HCT116 (cell line): Measurements from ENCODE around the gene FBXO48. TPM values are rescaled to one million over a fixed set of nuclear protein-coding genes. Genes with fewer than 3 reads are reported as not detected.

Experiments used
- ATAC-seq: fragments of 200-7000 bp; cut with Tn5 transposase; 2 replicates; pipeline ENCODE4 v1.9.1; 2020; ENCODE audit warnings: mild to moderate bottlenecking, moderate library complexity
- BruUV-seq: library from RNA; stranded (reverse); fragments of 400-500 nt; replicated peaks from 2 replicates; lab custom pipeline; 2021; lab: Mats Ljungman, UMichigan
- CTCF ChIA-PET: fragments of 300-600 bp; sonication (Branson Sonifier 250); formaldehyde crosslinking; loops from one replicate; lab custom pipeline; 2021; ENCODE audit warnings: antibody characterized with exemption; lab: Charles Lee
- POLR2A ChIA-PET: fragments of 300-600, 350-600 bp; sonication (Branson Sonifier 250); formaldehyde crosslinking; loops from one replicate; lab custom pipeline; 2021; ENCODE audit warnings: antibody characterized with exemption; lab: Charles Lee
- RAD21 ChIA-PET, 2 experiments: fragments of 300-600 bp; sonication (Branson Sonifier 250); formaldehyde crosslinking; loops; one replicate each; lab custom pipeline; 2023; ENCODE audit warnings: low total read pairs in 2 of 2; ENCODE audit not compliant: uncharacterized antibody in 2 of 2, unreplicated experiment in 2 of 2, low non-redundant PET in 1 of 2; lab: Charles Lee
- DNase-seq: peaks from one replicate; pipeline ENCODE4 v3.0.0-alpha.2; 2010; ENCODE audit warnings: low read depth, low spot score
- H2AFZ ChIP-seq: fragments of 200-600 bp; shearing (Covaris generic), sonication (generic); 2 replicates; pipeline ENCODE4 v1.6.1; 2017; ENCODE audit warnings: low read depth, mixed run types, mixed read lengths, antibody characterized with exemption, low read length; ENCODE audit not compliant: poor library complexity, severe bottlenecking
- H3K27ac ChIP-seq: 2 replicates; pipeline ENCODE4 v1.5.1; 2012; ENCODE audit warnings: low read depth, low read length
- H3K27me3 ChIP-seq: fragments of 200-600 bp; sonication (generic); 2 replicates; pipeline ENCODE4 v1.6.1; 2016; ENCODE audit warnings: mixed run types, low read length, mixed read lengths; ENCODE audit not compliant: insufficient read depth
- H3K36me3 ChIP-seq, 2 experiments: fragments of 200-500 bp in 1 of 2; fragments of 200-600 bp in 1 of 2; sonication (Bioruptor generic) in 1 of 2; sonication (generic) in 1 of 2; 2 replicates each; pipeline versions ENCODE4 v1.5.1 to v1.6.1; 2014 to 2016; ENCODE audit warnings: low read length in 2 of 2, inconsistent platforms in 1 of 2, mixed read lengths in 1 of 2, mixed run types in 1 of 2; ENCODE audit not compliant: insufficient read depth in 2 of 2, control insufficient read depth in 1 of 2
- H3K4me1 ChIP-seq, 2 experiments: fragments of 200-600 bp in 1 of 2; sonication (generic) in 1 of 2; 2 replicates each; pipeline versions ENCODE4 v1.5.1 to v1.6.1; 2012 to 2017; ENCODE audit warnings: low read length in 2 of 2, inconsistent platforms in 1 of 2, mild to moderate bottlenecking in 1 of 2, mixed read lengths in 1 of 2, mixed run types in 1 of 2, moderate library complexity in 1 of 2; ENCODE audit not compliant: insufficient read depth in 2 of 2, control insufficient read depth in 1 of 2
- H3K4me2 ChIP-seq: fragments of 200-600 bp; sonication (generic); 2 replicates; pipeline ENCODE4 v1.6.1; 2017; ENCODE audit warnings: mixed run types, low read length, mixed read lengths
- H3K4me3 ChIP-seq, 2 experiments: fragments of 200-600 bp in 1 of 2; sonication (generic) in 1 of 2; replicated peaks in 1 of 2; 2 replicates each; pipeline ENCODE4 v1.5.1; 2011 to 2016; ENCODE audit warnings: low read length in 2 of 2, control low read depth in 1 of 2, low read depth in 1 of 2, mild to moderate bottlenecking in 1 of 2, mixed read lengths in 1 of 2, mixed run types in 1 of 2
- H3K79me2 ChIP-seq: fragments of 200-600 bp; sonication (generic); 2 replicates; pipeline ENCODE4 v1.6.1; 2017; ENCODE audit warnings: mild to moderate bottlenecking, mixed run types, low read length, moderate library complexity, mixed read lengths; ENCODE audit not compliant: insufficient read depth
- H3K9ac ChIP-seq: fragments of 200-600 bp; sonication (generic); 2 replicates; pipeline ENCODE4 v1.6.1; 2016; ENCODE audit warnings: low read length, mixed read lengths
- H3K9me2 ChIP-seq: fragments of 200-600 bp; sonication (generic), shearing (Covaris generic); 2 replicates; pipeline ENCODE4 v1.6.1; 2017; ENCODE audit warnings: mixed run types, mild to moderate bottlenecking, moderate library complexity; ENCODE audit not compliant: insufficient read depth
- H3K9me3 ChIP-seq, 2 experiments: fragments of 200-500 bp in 1 of 2; fragments of 200-600 bp in 1 of 2; sonication (Bioruptor generic) in 1 of 2; sonication (generic) in 1 of 2; 2 replicates each; pipeline ENCODE4 v1.6.1; 2014 to 2017; ENCODE audit warnings: low read length in 2 of 2, mixed read lengths in 2 of 2, inconsistent platforms in 1 of 2, low read depth in 1 of 2, mild to moderate bottlenecking in 1 of 2, mixed run types in 1 of 2, moderate library complexity in 1 of 2; ENCODE audit not compliant: control insufficient read depth in 1 of 2, insufficient read depth in 1 of 2
- H4K20me1 ChIP-seq: fragments of 200-600 bp; sonication (generic), shearing (Covaris generic); 2 replicates; pipeline ENCODE4 v1.6.1; 2017; ENCODE audit warnings: mixed run types, mild to moderate bottlenecking, moderate library complexity; ENCODE audit not compliant: insufficient read depth
- CTCF ChIP-seq, 3 experiments: fragments of 200-600 bp in 1 of 3; sonication (generic) in 1 of 3; IDR thresholded peaks in 2 of 3; conservative IDR thresholded peaks in 1 of 3; 2 replicates each; pipeline ENCODE4 v1.5.1; 2012 to 2017; ENCODE audit warnings: low read depth in 2 of 3, low read length in 2 of 3, antibody characterized with exemption in 1 of 3, borderline replicate concordance in 1 of 3, control low read depth in 1 of 3, mild to moderate bottlenecking in 1 of 3, mixed read lengths in 1 of 3, mixed run types in 1 of 3, moderate library complexity in 1 of 3; ENCODE audit not compliant: insufficient read depth in 1 of 3
- EGR1 ChIP-seq: IDR thresholded peaks from 2 replicates; pipeline ENCODE4 v1.6.1; 2012; ENCODE audit warnings: low read depth
- ELF1 ChIP-seq: IDR thresholded peaks from 2 replicates; pipeline ENCODE4 v1.6.1; 2012; ENCODE audit warnings: low read depth, borderline replicate concordance
- EZH2 ChIP-seq: fragments of 200-600 bp; sonication (generic); IDR thresholded peaks from 2 replicates; pipeline ENCODE4 v1.6.1; 2017; ENCODE audit warnings: antibody characterized with exemption, mixed run types
- EZH2phosphoT487 ChIP-seq: fragments of 200-600 bp; IDR thresholded peaks from 2 replicates; pipeline ENCODE4 v1.6.1; 2018; ENCODE audit warnings: antibody characterized with exemption, borderline replicate concordance
- RAD21 ChIP-seq: IDR thresholded peaks from 2 replicates; pipeline ENCODE4 v1.6.1; 2012; ENCODE audit warnings: low read depth, mild to moderate bottlenecking
- REST ChIP-seq: IDR thresholded peaks from 2 replicates; pipeline ENCODE4 v1.6.1; 2012; ENCODE audit warnings: low read depth
- SRF ChIP-seq: IDR thresholded peaks from 2 replicates; pipeline ENCODE4 v1.6.1; 2012; ENCODE audit warnings: low read depth
- TCF7L2 ChIP-seq: IDR thresholded peaks from 2 replicates; pipeline ENCODE4 v1.7.0; 2011; ENCODE audit warnings: borderline replicate concordance, inconsistent platforms; ENCODE audit not compliant: insufficient read depth, insufficient read length; ENCODE audit errors: extremely low read depth
- ZBTB33 ChIP-seq: IDR thresholded peaks from 2 replicates; pipeline ENCODE4 v1.6.1; 2011; ENCODE audit warnings: mild to moderate bottlenecking, low read length, moderate library complexity; ENCODE audit not compliant: insufficient replicate concordance; ENCODE audit errors: extremely low read depth
- intact Hi-C: fragments of 100-400 bp; cut with micrococcal nuclease; formaldehyde crosslinking; loops from 2 replicates; pipeline ENCODE4 v1.10.0; 2022
- total RNA-seq: library from RNA; stranded (reverse); gene quantifications from one replicate; pipeline ENCODE4 v1.2.1, GENCODE V29; 2021; ENCODE audit not compliant: unreplicated experiment

Gene FBXO48
- total RNA-seq, 1 experiment from 2014 or later = 0.91 TPM

GRCh38 chr2:68411397-68412126, 55.5 kb downstream of the FBXO48 start:
- intact Hi-C loops = no loop called here
- RAD21 ChIA-PET = no interaction called here
- no peaks in the 10 kb centered on the region for H3K9me2 ChIP-seq
- TF ChIP-seq RAD21 (no peak), EZH2phosphoT487 (no peak), EZH2 (no peak), CTCF (IDR thresholded peaks at IDR 0.05 in 2 of 3, conservative IDR thresholded peaks at IDR 0.05 in 1 of 3; ENCODE audit: borderline replicate concordance in 1 of 3, insufficient read depth in 1 of 3, low read depth in 2 of 3, low read length in 2 of 3) (no peak), ZBTB33 (no peak), EGR1 (no peak), ELF1 (no peak), SRF (no peak), REST (no peak), TCF7L2 (no peak)
- TF ChIP-seq, all 23 proteins: peak for 0
- Histone ChIP-seq H4K20me1 (no peaks in the 10 kb centered on the region), H3K9ac (no peak overlapping the region), H3K4me1 (no peaks in the 10 kb centered on the region), H3K4me2 (no peak overlapping the region), H3K36me3 (no peaks in the 10 kb centered on the region), H3K27ac (no peak overlapping the region), H3K27me3 (no peaks in the 10 kb centered on the region), H3K4me3 (no peak overlapping the region), H3K9me3 (no peaks in the 10 kb centered on the region), H2AFZ (no peak overlapping the region), H3K79me2 (no peaks in the 10 kb centered on the region)
- ATAC-seq (no peak), DNase-seq (no peak)
- no TSS peak for BruUV-seq
- ChIA-PET CTCF (no interaction called here), POLR2A (no interaction called here)
